IPS-18c (cell line): ENCODE results near the gene SEZ6.

ENCODE experiments used
- H3K4me3 ChIP-seq: 2 replicates; pipeline ENCODE4 v1.7.0; 2013; ENCODE audit warnings: low read depth, mild to moderate bottlenecking, low read length, moderate library complexity; ENCODE audit not compliant: insufficient read depth
- H3K9me3 ChIP-seq: one replicate; pipeline ENCODE4 v1.6.1; 2013; ENCODE audit warnings: mild to moderate bottlenecking, low read length, moderate library complexity; ENCODE audit not compliant: control insufficient read depth, insufficient read depth

The SEZ6 gene

GRCh38 chr17:29041091-29041490 is 35.3 kb upstream of the SEZ6 start:
- H3K4me3 ChIP-seq, result no peak overlapping the region
- no peaks in the 10 kb centered on the region for H3K9me3 ChIP-seq

- H3K4me3 ChIP-seq, result no peak overlapping the region
- H3K9me3 ChIP-seq, result no peaks in the 10 kb centered on the region
These were observed 34.1 kb upstream of the SEZ6 start for GRCh38 chr17:29039764-29040598.

GRCh38 chr17:29038085-29038795 is 32.4 kb upstream of the SEZ6 start:
- Histone ChIP-seq H3K4me3 (no peak overlapping the region), H3K9me3 (no peaks in the 10 kb centered on the region)

- Histone ChIP-seq H3K9me3 (no peaks in the 10 kb centered on the region), H3K4me3 (no peak overlapping the region)
These were observed 31.9 kb upstream of the SEZ6 start for GRCh38 chr17:29037739-29038084.

GRCh38 chr17:29036584-29036983 is 30.8 kb upstream of the SEZ6 start:
- Histone ChIP-seq H3K4me3 (no peak overlapping the region), H3K9me3 (no peaks in the 10 kb centered on the region)

- no peak overlapping the region for H3K4me3 ChIP-seq
- H3K9me3 ChIP-seq, result no peaks in the 10 kb centered on the region
These were observed 28.7 kb upstream of the SEZ6 start for GRCh38 chr17:29034510-29034909.

GRCh38 chr17:29032857-29033197 is 27.0 kb upstream of the SEZ6 start:
- Histone ChIP-seq H3K4me3 (no peak overlapping the region; the same call in 1 of the 2 replicates), H3K9me3 (no peaks in the 10 kb centered on the region)

- Histone ChIP-seq H3K9me3 (no peaks in the 10 kb centered on the region), H3K4me3 (0 out of 2 replicates have a peak overlapping the region, but pooled peaks have one; percentile 1)
These were observed 26.4 kb upstream of the SEZ6 start for GRCh38 chr17:29032013-29032856.

- Histone ChIP-seq H3K9me3 (no peaks in the 10 kb centered on the region), H3K4me3 (no peak overlapping the region)
These were observed 25.7 kb upstream of the SEZ6 start for GRCh38 chr17:29031488-29031887.

- no peaks in the 10 kb centered on the region for H3K9me3 ChIP-seq
- no peak overlapping the region for H3K4me3 ChIP-seq
These were observed 18.6 kb upstream of the SEZ6 start for GRCh38 chr17:29024316-29024952.

- H3K9me3 ChIP-seq, result no peaks in the 10 kb centered on the region
- no peak overlapping the region for H3K4me3 ChIP-seq
These were observed 16.2 kb upstream of the SEZ6 start for GRCh38 chr17:29022074-29022473.

- H3K4me3 ChIP-seq, result no peak overlapping the region
- H3K9me3 ChIP-seq, result no peaks in the 10 kb centered on the region
These were observed 15.4 kb upstream of the SEZ6 start for GRCh38 chr17:29021226-29021625.

- H3K9me3 ChIP-seq, result no peaks in the 10 kb centered on the region
- H3K4me3 ChIP-seq, result no peak overlapping the region
These were observed 14.7 kb upstream of the SEZ6 start for GRCh38 chr17:29020576-29020975.

GRCh38 chr17:29019475-29020181 is 13.8 kb upstream of the SEZ6 start:
- Histone ChIP-seq H3K9me3 (no peaks in the 10 kb centered on the region), H3K4me3 (peak overlapping the region; percentile 10; the same call in 1 of the 2 replicates)

- Histone ChIP-seq H3K9me3 (no peaks in the 10 kb centered on the region), H3K4me3 (no peak overlapping the region)
These were observed 13.1 kb upstream of the SEZ6 start for GRCh38 chr17:29018788-29019474.
